HG03342 (cell line): ENCODE data around the gene TBC1D24.
A peak's percentile ranks its signal among the peaks of the same experiment; 100 is the strongest.

Source experiments
- ATAC-seq: cut with Tn5 transposase; IDR thresholded peaks from one replicate; pipeline ENCODE4 v1.9.1; 2021; ENCODE audit warnings: mild to moderate bottlenecking, moderate library complexity; ENCODE audit not compliant: unreplicated experiment

Gene TBC1D24

GRCh38 chr16:2481676-2482075, 6.7 kb downstream of the TBC1D24 start:
- ATAC-seq = no peak

DNA sequence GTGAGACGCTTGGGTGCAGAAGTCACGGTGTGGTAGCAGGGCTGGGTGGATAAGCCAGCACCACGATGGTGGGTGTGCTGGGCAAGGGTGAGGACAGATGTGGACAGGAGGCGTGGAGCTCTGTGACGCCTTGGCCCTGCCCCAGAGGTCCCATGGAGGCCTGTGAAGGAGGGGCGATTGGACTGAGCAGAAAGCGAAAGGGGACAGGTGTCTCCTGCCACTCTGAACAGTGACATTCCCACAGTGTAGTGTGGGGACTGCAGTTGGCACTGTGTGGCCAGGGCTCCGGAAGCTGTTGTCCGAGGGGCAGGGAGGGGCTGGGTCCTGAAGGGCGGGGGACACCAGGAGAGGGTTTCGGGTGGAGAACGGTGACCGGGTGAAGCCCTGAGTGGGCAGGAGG, 7.3 kb downstream of the TBC1D24 start:
- ATAC-seq = no peak

DNA sequence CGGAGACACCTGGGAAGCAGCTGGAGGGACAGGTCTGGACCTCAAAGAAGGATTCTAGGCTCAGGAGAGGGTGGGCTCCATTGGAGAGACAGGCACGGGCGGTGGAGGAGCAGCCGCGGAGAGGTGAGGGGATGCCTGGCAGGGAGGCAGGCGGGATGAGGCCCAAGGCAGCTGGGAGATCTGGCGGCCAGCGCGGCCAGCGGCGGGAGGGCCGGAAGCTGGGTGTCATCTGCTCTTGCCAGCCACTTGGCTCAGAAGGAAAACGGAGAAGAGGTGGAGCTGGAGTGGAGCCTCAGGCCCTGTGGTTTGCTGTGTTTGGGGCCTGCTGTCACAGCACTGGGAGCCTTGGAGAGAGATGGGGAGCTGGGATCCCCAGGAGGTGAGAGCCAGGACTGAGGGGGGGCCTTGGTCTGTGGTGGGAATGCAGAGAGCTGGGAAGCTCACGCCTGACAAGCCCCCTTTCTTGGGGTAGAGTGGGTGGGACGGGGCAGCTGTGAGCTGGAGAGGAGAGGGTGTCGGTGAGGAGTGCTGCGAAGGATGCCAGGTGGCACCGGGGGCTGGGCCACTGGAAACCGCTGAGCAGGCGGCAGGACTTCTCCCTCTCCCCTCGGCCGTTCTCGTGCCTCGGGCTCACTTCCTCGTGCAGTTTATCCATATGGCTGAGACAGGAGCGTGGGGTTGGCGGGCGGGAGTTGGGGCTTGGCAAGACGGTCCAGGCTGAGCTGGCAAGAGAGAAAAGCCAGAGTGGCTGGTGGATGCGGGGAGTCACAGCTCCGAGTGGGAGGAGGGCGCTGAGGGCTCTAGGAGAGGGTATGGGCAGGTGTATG, 8.0 kb downstream of the TBC1D24 start:
- ATAC-seq = no peak

- no peak for ATAC-seq
Observed at GRCh38 chr16:2483939-2484897, 9.3 kb downstream of the TBC1D24 start.

- ATAC-seq = no peak
Observed at GRCh38 chr16:2484898-2485508, 10.1 kb downstream of the TBC1D24 start.

DNA sequence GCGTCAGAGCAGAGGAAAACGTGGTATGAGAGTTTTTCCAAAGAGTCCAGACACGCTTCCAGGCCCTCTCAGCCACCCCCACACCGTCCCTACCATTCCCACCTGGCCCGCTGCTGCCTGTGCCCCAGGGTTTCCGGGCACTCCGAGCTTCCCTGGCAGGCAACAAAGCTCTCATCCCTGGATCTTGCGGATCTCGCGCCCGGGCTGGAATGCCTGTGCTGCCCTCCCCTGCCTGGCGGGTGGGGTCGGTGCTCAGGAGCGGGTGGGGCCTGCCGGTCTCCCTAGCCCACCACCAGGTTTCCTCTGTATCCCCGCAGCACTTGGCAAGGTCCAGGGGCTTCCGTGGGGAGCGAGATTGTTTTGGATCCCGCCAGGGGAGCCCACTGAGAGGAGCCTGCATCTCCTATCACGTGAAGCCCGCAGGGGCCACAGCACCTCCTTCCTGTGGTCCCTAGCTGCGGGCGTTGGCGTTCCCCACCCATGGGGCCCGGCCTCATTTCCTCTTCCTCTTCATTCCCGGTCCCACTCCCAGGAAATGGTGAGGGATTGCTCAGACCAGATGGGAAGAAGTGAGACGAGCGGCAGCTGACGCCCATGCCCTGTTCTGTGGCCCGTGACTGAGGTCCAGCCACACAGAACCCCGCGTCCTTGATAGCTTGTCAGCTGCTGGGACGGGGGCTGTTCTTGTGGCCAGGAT, 11.0 kb downstream of the TBC1D24 start:
- ATAC-seq = no peak

DNA sequence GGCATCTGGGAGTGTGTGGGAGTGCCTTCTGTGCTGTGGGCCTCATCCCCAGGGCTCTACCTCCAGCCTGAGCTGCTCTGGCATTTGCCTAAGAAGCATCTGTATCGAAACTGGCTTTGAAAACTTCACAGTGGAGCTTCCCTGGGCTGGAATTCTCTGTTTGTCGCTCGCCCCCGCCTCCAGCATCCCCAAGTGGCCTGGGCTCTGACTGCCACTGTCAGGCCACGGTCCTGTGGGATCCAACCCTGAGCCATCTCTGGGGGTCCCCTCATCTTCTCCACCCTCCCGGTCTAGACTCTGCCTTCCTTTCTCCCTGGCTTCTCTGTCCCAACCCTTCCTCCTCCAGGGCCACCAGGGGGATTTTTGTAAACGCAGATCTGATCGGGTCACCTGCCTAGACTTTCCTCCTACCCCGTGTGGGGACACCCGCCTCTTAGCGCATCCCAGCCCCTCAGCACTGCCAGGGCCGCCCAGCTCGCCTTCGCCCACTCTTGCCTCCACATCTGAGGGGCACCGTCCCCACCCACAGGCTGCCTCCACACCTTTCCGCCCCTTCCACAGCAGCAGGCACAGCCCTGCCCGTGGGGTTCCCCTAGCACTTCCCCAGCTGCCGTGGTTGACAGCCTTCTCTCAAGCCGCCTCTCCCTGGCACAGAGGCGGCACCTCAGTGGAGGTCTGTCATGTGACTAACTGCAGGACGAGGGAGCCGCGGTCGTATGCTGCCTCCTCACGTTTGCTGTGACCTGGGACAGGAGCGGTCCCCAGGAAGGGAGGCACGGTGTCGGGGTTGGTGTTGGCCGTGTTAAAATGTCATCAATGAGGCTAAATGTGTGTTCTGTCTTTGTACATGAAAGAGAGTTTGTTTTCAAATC, 12.0 kb downstream of the TBC1D24 start:
- peak; percentile 80 for ATAC-seq

GRCh38 chr16:2487517-2487842, 12.6 kb downstream of the TBC1D24 start:
- ATAC-seq = no peak

- no peak for ATAC-seq
Observed at GRCh38 chr16:2487903-2488531, 13.1 kb downstream of the TBC1D24 start.

GRCh38 chr16:2489581-2489980, 14.7 kb downstream of the TBC1D24 start:
- ATAC-seq = no peak

- ATAC-seq = no peak
Observed at GRCh38 chr16:2490190-2491105, 15.5 kb downstream of the TBC1D24 start.

DNA sequence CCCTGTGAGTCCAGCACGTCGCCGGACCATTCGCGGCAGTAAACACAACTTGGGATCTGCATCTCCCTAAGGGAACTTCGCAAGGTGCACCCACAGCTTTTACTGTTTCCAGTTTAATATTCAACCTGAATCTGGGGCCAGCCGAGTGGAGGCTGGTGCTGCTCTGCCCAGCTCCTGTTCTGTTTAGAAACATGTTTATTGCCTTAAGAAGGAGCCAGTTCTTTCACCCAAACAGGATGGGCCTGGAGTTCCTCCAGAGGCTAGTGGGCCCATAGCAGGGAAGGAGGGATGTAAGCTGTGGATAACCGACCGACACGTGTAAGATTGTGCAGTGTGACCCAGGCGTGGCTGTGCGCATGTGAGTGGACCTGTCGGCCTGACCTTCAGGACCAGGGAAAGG, 17.4 kb downstream of the TBC1D24 start:
- no peak for ATAC-seq

GRCh38 chr16:2493605-2494004, 18.7 kb downstream of the TBC1D24 start:
- no peak for ATAC-seq

- no peak for ATAC-seq
Observed at GRCh38 chr16:2494616-2495015, 19.7 kb downstream of the TBC1D24 start.

- ATAC-seq = no peak
Observed at GRCh38 chr16:2495041-2495440, 20.1 kb downstream of the TBC1D24 start.

GRCh38 chr16:2496223-2497115, 21.5 kb downstream of the TBC1D24 start:
- no peak for ATAC-seq

GRCh38 chr16:2497116-2497630, 22.2 kb downstream of the TBC1D24 start:
- ATAC-seq = no peak
